ENCODE measurements around the gene RAET1G.

DNA sequence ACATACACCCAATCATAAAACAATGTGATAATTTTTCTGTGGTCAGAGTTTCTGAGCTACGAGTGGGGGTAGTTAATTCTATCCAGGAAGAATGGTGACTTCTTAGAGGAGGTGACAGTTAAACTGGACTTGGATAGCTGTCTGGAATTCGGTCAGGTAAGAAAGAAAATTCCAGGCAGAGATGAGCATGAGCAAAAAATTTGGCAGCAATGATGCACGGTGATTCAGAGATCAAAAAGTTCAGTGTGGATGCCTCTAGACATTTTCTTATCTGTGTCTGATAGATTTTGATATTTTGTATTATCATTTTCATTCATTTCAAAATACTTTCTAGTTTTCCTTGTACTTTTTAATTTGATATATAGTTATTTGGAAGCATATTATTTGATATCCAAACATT lies 37.0 kb downstream of the RAET1G start:
- TF ChIP-seq POLR2AphosphoS5 (IDR thresholded peaks at IDR 0.05; ENCODE audit: insufficient read depth in 1 of 2, low read depth in 1 of 2) (no peak), POLR2A (IDR thresholded peaks at IDR 0.05) (no peak)
- TF ChIP-seq, protein P1, sequence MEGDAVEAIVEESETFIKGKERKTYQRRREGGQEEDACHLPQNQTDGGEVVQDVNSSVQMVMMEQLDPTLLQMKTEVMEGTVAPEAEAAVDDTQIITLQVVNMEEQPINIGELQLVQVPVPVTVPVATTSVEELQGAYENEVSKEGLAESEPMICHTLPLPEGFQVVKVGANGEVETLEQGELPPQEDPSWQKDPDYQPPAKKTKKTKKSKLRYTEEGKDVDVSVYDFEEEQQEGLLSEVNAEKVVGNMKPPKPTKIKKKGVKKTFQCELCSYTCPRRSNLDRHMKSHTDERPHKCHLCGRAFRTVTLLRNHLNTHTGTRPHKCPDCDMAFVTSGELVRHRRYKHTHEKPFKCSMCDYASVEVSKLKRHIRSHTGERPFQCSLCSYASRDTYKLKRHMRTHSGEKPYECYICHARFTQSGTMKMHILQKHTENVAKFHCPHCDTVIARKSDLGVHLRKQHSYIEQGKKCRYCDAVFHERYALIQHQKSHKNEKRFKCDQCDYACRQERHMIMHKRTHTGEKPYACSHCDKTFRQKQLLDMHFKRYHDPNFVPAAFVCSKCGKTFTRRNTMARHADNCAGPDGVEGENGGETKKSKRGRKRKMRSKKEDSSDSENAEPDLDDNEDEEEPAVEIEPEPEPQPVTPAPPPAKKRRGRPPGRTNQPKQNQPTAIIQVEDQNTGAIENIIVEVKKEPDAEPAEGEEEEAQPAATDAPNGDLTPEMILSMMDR (IDR thresholded peaks at IDR 0.05) = no peak
